ENCODE measurements around the gene SLC43A3.

The SLC43A3 gene

DNA sequence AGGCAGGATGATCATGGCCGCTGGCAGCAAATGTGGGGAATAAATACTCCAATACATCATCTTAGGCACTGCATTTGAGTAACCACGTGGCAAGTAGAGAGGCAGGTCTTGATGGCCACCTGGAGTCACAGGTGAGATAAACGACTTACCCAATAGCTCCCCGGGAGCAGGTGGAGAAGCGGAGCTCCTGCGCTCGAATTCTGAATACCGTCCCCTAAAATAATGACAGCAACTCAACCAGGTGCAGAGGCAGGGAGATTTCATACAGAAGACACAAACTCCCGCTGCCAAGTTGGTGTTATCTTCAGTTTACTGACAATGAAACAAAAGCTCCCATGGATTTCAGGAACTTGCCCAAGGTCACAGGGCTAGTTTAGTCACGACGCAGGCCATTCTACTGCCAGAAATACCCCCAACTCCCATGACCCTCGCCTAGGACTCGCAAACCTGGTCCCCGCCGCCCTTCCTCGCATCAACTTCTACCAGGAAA, 437 bp downstream of the SLC43A3 start:
- DNase-seq, result no peak

DNA sequence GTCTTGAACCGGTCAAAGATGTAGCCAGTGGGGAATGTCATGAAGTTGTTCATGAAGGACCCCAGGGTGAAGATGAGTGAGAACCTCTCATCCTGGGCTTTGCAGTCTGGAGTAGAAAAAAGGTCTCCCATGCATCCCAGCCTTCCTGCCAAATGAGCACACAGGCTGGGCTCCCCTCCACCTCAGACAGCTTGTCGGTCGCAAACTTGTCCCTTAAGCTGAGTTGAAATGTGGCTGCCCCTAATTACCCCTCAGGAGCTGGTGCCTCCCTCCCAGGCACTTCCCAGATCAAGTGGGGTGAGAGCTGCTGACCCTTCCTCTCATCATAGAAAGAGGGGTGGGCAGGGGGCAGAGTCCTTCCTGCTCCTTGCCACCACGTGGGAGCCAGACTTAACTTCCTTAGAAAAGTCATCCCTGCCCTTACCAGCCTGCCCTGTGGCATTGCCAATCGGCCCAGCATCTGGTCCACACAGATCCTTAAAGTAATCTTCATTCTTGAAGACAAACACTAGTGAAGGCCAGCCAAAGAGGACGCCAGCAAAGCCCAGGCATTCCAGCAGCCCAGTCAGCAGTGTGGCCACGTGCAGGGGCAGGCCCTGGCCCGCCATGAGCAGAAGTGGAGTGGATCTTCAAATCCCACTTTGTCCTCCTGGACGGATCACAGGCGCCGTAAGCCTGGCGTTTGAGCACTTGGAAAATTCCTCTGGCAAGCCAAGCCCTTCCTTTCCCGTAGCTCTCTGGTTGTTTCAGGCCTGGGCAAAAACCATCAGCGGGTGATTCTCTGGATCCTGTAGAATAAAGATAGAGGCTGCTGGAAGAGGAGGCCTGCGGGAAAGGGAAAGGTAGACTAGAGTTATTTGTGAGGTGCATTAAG, 1.1 kb downstream of the SLC43A3 start:
- DNase-seq, result no peak

- no peak for DNase-seq
Observed at GRCh38 chr11:57424792-57425564, 1.9 kb downstream of the SLC43A3 start.

GRCh38 chr11:57424137-57424791, 2.7 kb downstream of the SLC43A3 start:
- DNase-seq, result no peak

- DNase-seq, result no peak
Observed at GRCh38 chr11:57422669-57423068, 4.3 kb downstream of the SLC43A3 start.

DNA sequence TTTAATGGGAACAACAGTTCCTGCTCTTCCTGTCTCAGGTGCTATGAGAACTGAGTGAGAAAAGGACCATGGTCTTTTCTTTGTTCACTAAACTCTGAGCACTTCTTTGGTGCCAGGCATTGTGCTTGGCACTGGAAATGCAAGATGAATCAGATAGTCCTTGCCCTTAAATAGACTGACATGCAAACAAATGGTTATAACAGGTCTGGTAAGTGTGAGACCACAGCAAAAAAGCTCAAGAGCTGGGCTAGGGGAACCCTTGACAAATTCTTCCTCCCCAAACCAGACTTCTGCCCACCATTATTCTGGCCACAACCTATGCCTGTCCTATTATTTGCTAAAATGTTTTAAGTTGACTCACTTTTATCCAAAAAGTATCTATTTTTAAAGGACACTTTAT, 5.1 kb downstream of the SLC43A3 start:
- no peak for DNase-seq

DNA sequence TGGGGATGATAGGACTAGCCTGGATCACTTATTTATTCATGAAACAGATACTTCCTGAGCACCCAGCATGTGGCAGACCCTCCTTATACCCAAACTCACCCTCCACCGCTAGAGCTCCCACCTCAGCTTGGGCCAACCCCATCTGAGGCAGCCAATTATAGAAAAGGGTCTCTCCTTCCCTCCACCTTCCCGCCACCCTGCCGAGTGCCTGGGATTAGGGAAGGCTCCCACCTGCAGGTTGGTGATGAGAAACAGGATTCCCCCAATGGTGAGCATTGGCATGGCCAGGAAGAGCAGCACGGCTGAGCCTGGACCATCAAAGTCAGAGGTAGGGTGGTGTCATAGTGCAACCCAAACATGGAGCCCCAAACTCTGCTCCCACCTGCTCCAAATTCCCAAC, 5.9 kb downstream of the SLC43A3 start:
- DNase-seq, result no peak

DNA sequence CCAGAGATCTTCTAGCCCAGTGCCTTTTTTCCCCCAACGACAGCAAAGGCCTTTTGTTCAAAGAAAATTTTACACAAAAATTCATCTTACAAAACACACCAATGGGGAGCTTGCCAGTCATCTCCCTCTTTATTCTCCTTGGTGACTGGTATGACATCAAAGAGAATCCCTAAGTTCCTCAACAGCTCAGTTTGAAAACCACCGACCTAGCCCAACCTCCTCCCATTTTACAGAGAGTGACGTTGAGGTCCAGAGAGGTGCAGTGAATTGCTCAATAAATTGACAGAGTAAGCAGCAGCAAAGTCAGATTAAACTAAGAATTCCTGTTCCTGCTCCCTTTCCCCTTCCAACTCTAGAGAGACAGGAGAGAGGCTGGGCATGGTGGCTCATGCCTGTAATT, 7.8 kb downstream of the SLC43A3 start:
- DNase-seq, result no peak

DNA sequence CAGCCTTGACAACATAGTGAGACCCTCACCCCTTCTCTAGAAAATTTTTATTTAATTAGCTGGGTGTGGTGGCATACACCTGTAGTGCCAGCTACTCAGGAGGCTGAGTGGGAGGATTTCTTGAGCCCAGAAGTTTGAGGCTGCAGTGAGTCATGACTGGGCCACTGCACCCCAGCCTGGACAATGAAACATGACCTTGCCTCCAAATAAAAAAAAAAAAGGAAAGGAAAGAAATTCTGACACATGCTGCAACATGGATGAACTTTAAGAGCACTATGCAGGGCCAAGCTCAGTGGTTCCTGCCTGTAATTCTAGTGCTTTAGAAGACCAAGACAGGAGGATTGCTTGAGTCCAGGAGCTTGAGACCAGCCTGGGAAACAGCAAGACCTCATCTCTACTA, 8.8 kb downstream of the SLC43A3 start:
- no peak for DNase-seq

GRCh38 chr11:57417056-57417455, 9.9 kb downstream of the SLC43A3 start:
- DNase-seq, result no peak

DNA sequence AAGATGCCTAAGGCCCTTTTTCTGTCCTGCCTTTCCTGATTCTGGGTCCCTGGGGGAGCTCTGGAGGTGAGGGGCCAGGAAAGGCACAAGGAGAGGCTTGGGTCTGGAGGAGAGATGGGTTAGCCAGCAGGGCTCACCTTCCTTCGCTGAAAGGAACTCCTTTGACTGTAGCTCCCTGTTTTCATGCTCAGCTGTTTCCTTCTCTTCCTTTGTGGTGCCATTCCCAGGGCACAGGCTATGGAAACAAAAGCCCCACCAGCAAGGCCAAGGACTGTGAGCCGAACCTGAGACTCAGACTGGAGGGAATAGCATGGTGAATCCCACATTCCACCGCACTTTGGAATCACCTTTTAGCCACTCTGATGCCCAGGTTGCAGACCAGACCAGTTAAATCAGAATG, 10.5 kb downstream of the SLC43A3 start:
- DNase-seq, result no peak

- no peak for DNase-seq
Observed at GRCh38 chr11:57414612-57415212, 12.2 kb downstream of the SLC43A3 start.

GRCh38 chr11:57413681-57414080, 13.2 kb downstream of the SLC43A3 start:
- DNase-seq, result no peak

DNA sequence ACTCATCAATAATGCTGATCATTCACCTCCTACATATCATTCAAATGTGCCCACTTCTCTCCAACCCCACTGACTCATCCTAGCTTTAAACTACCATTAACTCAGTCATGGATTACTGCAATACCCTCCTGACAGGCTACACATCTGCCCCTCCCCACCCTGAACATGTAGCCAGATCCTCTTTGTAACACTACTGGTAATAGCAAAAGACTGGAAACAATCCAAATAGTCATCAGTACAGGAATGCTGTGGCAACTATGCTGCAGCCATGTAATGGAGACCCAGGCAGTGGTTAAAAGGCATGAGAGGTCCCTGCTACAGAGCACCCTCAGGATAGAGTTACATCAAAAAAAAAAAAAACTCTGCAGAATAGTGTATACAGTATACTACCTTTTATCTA, 16.6 kb downstream of the SLC43A3 start:
- DNase-seq, result no peak

DNA sequence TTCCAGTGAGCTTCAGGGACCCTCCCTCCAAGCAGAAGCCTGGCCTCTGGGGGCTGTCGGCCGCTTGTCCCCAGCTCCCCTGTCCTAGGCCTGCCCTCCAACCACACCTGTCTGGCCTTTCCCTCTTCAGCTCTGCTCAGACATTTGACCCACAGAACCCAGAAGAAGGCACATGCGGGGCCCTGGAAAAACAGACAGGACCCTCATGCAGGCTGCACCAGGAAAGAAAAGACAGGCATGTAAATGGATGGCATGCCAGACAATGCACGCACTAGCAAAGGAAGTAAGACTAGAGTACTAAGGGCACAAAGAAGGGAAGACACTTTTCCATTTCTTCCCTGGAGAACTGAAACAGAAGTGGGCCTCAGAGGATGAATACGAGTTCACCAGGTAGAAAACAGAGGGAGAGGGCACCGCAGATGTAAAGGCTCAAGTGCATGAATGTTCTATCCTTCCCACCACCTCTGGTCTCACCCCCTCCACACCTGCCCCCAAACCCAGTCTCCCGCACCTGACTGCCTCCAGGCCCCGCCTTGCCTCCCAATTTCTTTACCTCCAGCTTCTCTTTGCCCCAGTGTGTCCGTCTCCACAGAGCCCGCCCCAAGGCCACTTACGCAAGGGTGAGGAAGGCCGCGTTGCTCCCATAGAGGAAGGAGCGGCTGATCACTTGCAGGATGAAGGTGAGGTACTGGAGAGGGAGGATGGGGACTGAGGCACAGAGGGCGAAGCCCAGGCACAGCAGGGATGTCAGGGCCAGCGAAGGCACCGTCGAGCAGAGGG, 17.4 kb downstream of the SLC43A3 start:
- DNase-seq, result no peak

- no peak for DNase-seq
Observed at GRCh38 chr11:57408771-57409170, 18.1 kb downstream of the SLC43A3 start.

DNA sequence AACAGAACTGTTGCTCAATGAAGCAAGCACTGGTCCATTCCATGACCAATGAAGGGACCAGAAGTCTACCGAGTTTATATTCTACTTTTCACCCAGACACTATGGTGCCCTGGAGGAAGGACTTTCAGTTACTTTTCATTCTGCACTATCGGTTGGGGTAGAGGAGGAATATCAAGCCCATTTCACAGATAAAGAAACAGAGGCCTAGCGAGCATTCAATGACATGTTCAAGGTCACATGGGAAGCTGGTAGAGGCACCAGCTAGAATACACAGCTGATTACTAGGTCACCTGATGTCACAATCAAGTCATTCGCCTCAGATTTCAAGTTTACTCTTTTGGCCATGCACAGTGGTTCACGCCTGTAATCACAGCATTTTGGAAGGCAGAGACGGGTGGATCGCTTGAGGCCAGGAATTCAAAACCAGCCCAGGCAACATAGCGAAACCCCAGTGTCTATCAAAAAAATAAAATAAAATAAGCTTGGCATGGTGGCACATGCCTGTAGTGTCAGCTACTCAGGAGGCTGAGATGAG, 18.9 kb downstream of the SLC43A3 start:
- no peak for DNase-seq

DNA sequence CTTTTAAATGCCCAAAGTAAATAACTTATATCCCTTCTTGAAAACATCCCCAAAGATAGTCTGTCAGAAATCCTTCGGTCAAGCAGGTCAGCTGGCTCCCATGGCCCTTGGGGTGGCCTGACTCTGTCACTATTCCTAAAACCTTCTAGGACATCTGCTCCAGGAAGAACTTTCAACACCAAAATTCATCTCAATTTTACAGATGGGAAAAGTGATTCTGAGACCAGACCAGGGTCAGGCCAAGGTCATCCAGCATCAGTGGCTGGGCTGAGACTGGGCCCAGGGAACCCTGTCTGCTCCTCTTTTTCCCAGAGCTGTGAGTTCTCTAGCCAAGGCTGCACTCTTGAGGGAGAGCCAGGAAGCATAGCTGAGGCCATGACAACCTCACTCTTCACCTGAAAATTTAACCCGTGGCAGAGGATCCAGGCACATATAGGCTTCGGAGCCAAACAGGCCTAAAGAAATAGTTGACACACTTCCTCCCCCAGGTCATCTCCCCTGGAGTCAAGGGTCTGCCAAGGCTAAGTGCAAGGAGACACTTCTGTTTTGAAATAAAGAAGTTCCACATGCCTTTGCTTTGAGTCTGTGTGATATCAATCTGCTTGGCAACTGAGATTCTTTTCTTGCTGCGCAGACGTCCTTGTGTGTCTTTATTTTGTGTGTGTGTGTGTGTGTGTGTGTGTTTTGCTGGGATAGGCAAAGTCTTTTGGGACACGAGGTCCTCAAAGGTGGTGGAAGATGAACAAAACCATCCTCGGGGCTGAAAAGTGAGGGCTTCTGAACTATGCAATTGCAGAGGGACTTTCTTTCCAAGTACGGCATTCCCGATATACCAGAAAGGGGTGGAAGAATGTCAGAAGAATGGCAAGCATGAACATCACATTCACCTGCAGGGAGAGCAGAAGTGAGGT, 19.7 kb downstream of the SLC43A3 start:
- no peak for DNase-seq

GRCh38 chr11:57406337-57406904, 20.5 kb downstream of the SLC43A3 start:
- DNase-seq, result no peak

- no peak for DNase-seq
Observed at GRCh38 chr11:57405271-57405860, 21.6 kb downstream of the SLC43A3 start.

Measured in NCI-H2081 treated with DMSO at 0.1 percent for 48 hours (cell line).